ENCODE measurements around the gene MAPRE3. TPM values are rescaled to one million over a fixed set of nuclear protein-coding genes. Genes with fewer than 3 reads are reported as not detected.

Gene MAPRE3
- total RNA-seq, 2 donors from 2014 or later, result 3.2 to 4.4 TPM

GRCh38 chr2:27027211-27027651, 56.8 kb downstream of the MAPRE3 start:
- Mint-ChIP-seq H3K9me3 (no peaks in the 10 kb centered on the region), H3K4me3 (no peak overlapping the region), H3K4me1 (peaks cover 2% of the 10 kb centered on the region), H3K36me3 (ENCODE audit: low read depth) (peaks cover 2% of the 10 kb centered on the region), H3K27me3 (ENCODE audit: insufficient read depth) (no peaks in the 10 kb centered on the region), H3K27ac (peak overlapping the region; percentile 52)
- DNase-seq, result no peak
- H3K27ac ChIP-seq (ENCODE audit: low read depth, low read length), result no peak overlapping the region
- H3K9me3 ChIP-seq (ENCODE audit: control insufficient read depth, low read length), result no peaks in the 10 kb centered on the region
- no peaks in the 10 kb centered on the region for H3K27me3 ChIP-seq (ENCODE audit: control insufficient read depth, insufficient read depth, low read length, poor library complexity, severe bottlenecking)
- H3K4me3 ChIP-seq (ENCODE audit: low read length), result no peak overlapping the region
- TF ChIP-seq, protein P1, sequence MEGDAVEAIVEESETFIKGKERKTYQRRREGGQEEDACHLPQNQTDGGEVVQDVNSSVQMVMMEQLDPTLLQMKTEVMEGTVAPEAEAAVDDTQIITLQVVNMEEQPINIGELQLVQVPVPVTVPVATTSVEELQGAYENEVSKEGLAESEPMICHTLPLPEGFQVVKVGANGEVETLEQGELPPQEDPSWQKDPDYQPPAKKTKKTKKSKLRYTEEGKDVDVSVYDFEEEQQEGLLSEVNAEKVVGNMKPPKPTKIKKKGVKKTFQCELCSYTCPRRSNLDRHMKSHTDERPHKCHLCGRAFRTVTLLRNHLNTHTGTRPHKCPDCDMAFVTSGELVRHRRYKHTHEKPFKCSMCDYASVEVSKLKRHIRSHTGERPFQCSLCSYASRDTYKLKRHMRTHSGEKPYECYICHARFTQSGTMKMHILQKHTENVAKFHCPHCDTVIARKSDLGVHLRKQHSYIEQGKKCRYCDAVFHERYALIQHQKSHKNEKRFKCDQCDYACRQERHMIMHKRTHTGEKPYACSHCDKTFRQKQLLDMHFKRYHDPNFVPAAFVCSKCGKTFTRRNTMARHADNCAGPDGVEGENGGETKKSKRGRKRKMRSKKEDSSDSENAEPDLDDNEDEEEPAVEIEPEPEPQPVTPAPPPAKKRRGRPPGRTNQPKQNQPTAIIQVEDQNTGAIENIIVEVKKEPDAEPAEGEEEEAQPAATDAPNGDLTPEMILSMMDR (conservative IDR thresholded peaks at IDR 0.05), result no peak
- WGBS, 2 experiments (ENCODE audit: insufficient coverage in 1 of 2, insufficient read length in 1 of 2), result 95 to 98% methylated on average over 5 to 10 of the region's 10 CpGs
- no peak overlapping the region for H3K9ac ChIP-seq (ENCODE audit: extremely low read depth, low read length, poor library complexity, severe bottlenecking)
- H3K36me3 ChIP-seq (ENCODE audit: control insufficient read depth, insufficient read depth, low read length), result peaks cover 20% of the 10 kb centered on the region
- no peaks in the 10 kb centered on the region for H3K4me1 ChIP-seq (ENCODE audit: control insufficient read depth, insufficient read depth, low read length)

GRCh38 chr2:27029051-27029450, 58.6 kb downstream of the MAPRE3 start:
- H3K9me3 Mint-ChIP-seq, result no peaks in the 10 kb centered on the region
- H3K9ac ChIP-seq (ENCODE audit: extremely low read depth, low read length, poor library complexity, severe bottlenecking), result no peak overlapping the region
- peaks cover 9% of the 10 kb centered on the region for H3K4me1 Mint-ChIP-seq
- no peak overlapping the region for H3K4me3 ChIP-seq (ENCODE audit: low read length)
- no peaks in the 10 kb centered on the region for H3K27me3 Mint-ChIP-seq (ENCODE audit: insufficient read depth)
- TF ChIP-seq, protein P1 (conservative IDR thresholded peaks at IDR 0.05), result no peak
- H3K4me1 ChIP-seq (ENCODE audit: control insufficient read depth, insufficient read depth, low read length), result peaks cover 4% of the 10 kb centered on the region
- no peaks in the 10 kb centered on the region for H3K9me3 ChIP-seq (ENCODE audit: control insufficient read depth, low read length)
- H3K36me3 Mint-ChIP-seq (ENCODE audit: low read depth), result peaks cover under 1% of the 10 kb centered on the region
- H3K27ac ChIP-seq (ENCODE audit: low read depth, low read length), result no peak overlapping the region
- WGBS, 2 experiments (ENCODE audit: insufficient coverage in 1 of 2, insufficient read length in 1 of 2), result 80 to 87% methylated on average over 2 of the region's 2 CpGs
- H3K27me3 ChIP-seq (ENCODE audit: control insufficient read depth, insufficient read depth, low read length, poor library complexity, severe bottlenecking), result no peaks in the 10 kb centered on the region
- no peak overlapping the region for H3K4me3 Mint-ChIP-seq
- no peak for DNase-seq
- H3K27ac Mint-ChIP-seq, result no peak overlapping the region
- peaks cover 12% of the 10 kb centered on the region for H3K36me3 ChIP-seq (ENCODE audit: control insufficient read depth, insufficient read depth, low read length)

- peaks cover 28% of the 10 kb centered on the region for H3K36me3 Mint-ChIP-seq (ENCODE audit: low read depth)
- H3K4me1 Mint-ChIP-seq, result peaks cover 9% of the 10 kb centered on the region
- peaks cover 4% of the 10 kb centered on the region for H3K4me1 ChIP-seq (ENCODE audit: control insufficient read depth, insufficient read depth, low read length)
- peak within 1 kb of the TSS; percentile 72 for H3K9ac ChIP-seq (ENCODE audit: extremely low read depth, low read length, poor library complexity, severe bottlenecking)
- peak within 1 kb of the TSS; percentile 99 for H3K4me3 ChIP-seq (ENCODE audit: low read length)
- H3K27me3 ChIP-seq (ENCODE audit: control insufficient read depth, insufficient read depth, low read length, poor library complexity, severe bottlenecking), result no peaks in the 10 kb centered on the region
- peak within 1 kb of the TSS; percentile 95 for H3K4me3 Mint-ChIP-seq
- no peaks in the 10 kb centered on the region for H3K9me3 ChIP-seq (ENCODE audit: control insufficient read depth, low read length)
- H3K9me3 Mint-ChIP-seq, result no peaks in the 10 kb centered on the region
- H3K27ac Mint-ChIP-seq, result peak within 1 kb of the TSS; percentile 91
- peak; percentile 92 for DNase-seq
- H3K36me3 ChIP-seq (ENCODE audit: control insufficient read depth, insufficient read depth, low read length), result peaks cover 35% of the 10 kb centered on the region
- no peak within 1 kb of the TSS for H3K27ac ChIP-seq (ENCODE audit: low read depth, low read length)
- 0 to 1% methylated on average over 25 to 76 of the region's 76 CpGs for WGBS, 2 experiments (ENCODE audit: insufficient coverage in 1 of 2, insufficient read length in 1 of 2)
- TF ChIP-seq, protein P1 (conservative IDR thresholded peaks at IDR 0.05), result peak; percentile 58
- H3K27me3 Mint-ChIP-seq (ENCODE audit: insufficient read depth), result no peaks in the 10 kb centered on the region
Observed at GRCh38 chr2:27032495-27033252, 62.2 kb downstream of the MAPRE3 start, which contains the start of gene TMEM214. TSS of gene TMEM214 (plus strand) at chr2:27032965. CDS start at chr2:27033016, 51 bp downstream.
